ENCODE data around the gene PLA1A.

GRCh38 chr3:119589102-119589773, 8.4 kb upstream of the PLA1A start:
- TF ChIP-seq, protein P1, sequence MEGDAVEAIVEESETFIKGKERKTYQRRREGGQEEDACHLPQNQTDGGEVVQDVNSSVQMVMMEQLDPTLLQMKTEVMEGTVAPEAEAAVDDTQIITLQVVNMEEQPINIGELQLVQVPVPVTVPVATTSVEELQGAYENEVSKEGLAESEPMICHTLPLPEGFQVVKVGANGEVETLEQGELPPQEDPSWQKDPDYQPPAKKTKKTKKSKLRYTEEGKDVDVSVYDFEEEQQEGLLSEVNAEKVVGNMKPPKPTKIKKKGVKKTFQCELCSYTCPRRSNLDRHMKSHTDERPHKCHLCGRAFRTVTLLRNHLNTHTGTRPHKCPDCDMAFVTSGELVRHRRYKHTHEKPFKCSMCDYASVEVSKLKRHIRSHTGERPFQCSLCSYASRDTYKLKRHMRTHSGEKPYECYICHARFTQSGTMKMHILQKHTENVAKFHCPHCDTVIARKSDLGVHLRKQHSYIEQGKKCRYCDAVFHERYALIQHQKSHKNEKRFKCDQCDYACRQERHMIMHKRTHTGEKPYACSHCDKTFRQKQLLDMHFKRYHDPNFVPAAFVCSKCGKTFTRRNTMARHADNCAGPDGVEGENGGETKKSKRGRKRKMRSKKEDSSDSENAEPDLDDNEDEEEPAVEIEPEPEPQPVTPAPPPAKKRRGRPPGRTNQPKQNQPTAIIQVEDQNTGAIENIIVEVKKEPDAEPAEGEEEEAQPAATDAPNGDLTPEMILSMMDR (IDR thresholded peaks at IDR 0.05), result no peak
- no peak for TF ChIP-seq EZH2 (IDR thresholded peaks at IDR 0.05; ENCODE audit: borderline replicate concordance, insufficient read depth, low read depth, low read length, poor library complexity, severe bottlenecking)
